Neural cell (in vitro differentiated cells): ENCODE measurements around the gene TSEN54. TPM values are rescaled to one million over a fixed set of nuclear protein-coding genes. Genes with fewer than 3 reads are reported as not detected.

Experiments
- H2AFZ ChIP-seq: fragments of 200-600, 300-800 bp; sonication (generic), shearing (Covaris generic); 2 replicates; pipeline ENCODE4 v1.6.0; 2014; ENCODE audit warnings: low read depth, mild to moderate bottlenecking, antibody characterized with exemption, low read length, moderate library complexity
- H3F3A ChIP-seq: fragments of 200-600 bp; shearing (Covaris generic); 2 replicates; pipeline ENCODE4 v1.6.1; 2016; ENCODE audit warnings: mild to moderate bottlenecking, moderate library complexity, mixed read lengths, antibody characterized with exemption, low read length; ENCODE audit not compliant: insufficient read depth, poor library complexity, severe bottlenecking
- H3K27ac ChIP-seq: fragments of 200-600, 300-800 bp; sonication (generic), shearing (Covaris generic); 2 replicates; pipeline ENCODE4 v1.5.1; 2014; ENCODE audit warnings: mild to moderate bottlenecking, low read length, moderate library complexity
- H3K27me3 ChIP-seq: fragments of 300-800, 200-600 bp; sonication (generic), shearing (Covaris generic); 2 replicates; pipeline ENCODE4 v1.6.0; 2014; ENCODE audit warnings: mild to moderate bottlenecking, low read depth, low read length, moderate library complexity; ENCODE audit not compliant: insufficient read depth
- H3K36me3 ChIP-seq: fragments of 300-800, 200-600 bp; sonication (generic), shearing (Covaris generic); 2 replicates; pipeline ENCODE4 v1.5.1; 2014; ENCODE audit warnings: mild to moderate bottlenecking, antibody characterized with exemption, low read length, moderate library complexity; ENCODE audit not compliant: insufficient read depth
- H3K4me2 ChIP-seq: fragments of 300-800, 200-600 bp; sonication (generic), shearing (Covaris generic); 2 replicates; pipeline ENCODE4 v1.6.0; 2014; ENCODE audit warnings: mild to moderate bottlenecking, low read length
- H3K4me3 ChIP-seq: fragments of 300-800, 200-600 bp; sonication (generic), shearing (Covaris generic); 2 replicates; pipeline ENCODE4 v1.5.1; 2014; ENCODE audit warnings: mild to moderate bottlenecking, low read length, moderate library complexity
- H3K79me2 ChIP-seq: fragments of 200-600 bp; shearing (Covaris generic); replicated peaks from 2 replicates; pipeline ENCODE4 v1.6.0; 2014; ENCODE audit warnings: mild to moderate bottlenecking, low read length, moderate library complexity; ENCODE audit not compliant: insufficient read depth
- H3K9ac ChIP-seq: fragments of 300-800, 200-600 bp; sonication (generic), shearing (Covaris generic); 2 replicates; pipeline ENCODE4 v1.6.1; 2016; ENCODE audit warnings: mild to moderate bottlenecking, low read length, mixed read lengths
- H3K9me2 ChIP-seq: fragments of 200-600 bp; shearing (Covaris generic); 2 replicates; pipeline ENCODE4 v1.6.1; 2016; ENCODE audit warnings: mild to moderate bottlenecking, low read length, mixed read lengths; ENCODE audit not compliant: insufficient read depth
- H3K9me3 ChIP-seq: fragments of 200-600, 300-800 bp; sonication (generic), shearing (Covaris generic); 2 replicates; pipeline ENCODE4 v1.6.1; 2016; ENCODE audit warnings: mild to moderate bottlenecking, mixed run types, low read length, moderate library complexity, mixed read lengths
- H4K20me1 ChIP-seq: fragments of 200-600 bp; shearing (Covaris generic); 2 replicates; pipeline ENCODE4 v1.6.1; 2016; ENCODE audit warnings: mild to moderate bottlenecking, mixed run types; ENCODE audit not compliant: insufficient read depth
- CTCF ChIP-seq: fragments of 450-650 bp; IDR thresholded peaks from 2 replicates; pipeline ENCODE4 v1.5.1; 2014; ENCODE audit warnings: antibody characterized with exemption, mild to moderate bottlenecking, moderate library complexity; ENCODE audit not compliant: poor library complexity, severe bottlenecking
- EP300 ChIP-seq: fragments of 450-650 bp; conservative IDR thresholded peaks from 2 replicates; pipeline ENCODE4 v1.6.1; 2014; ENCODE audit warnings: antibody characterized with exemption, mild to moderate bottlenecking, moderate library complexity; ENCODE audit not compliant: poor library complexity, severe bottlenecking
- EZH2 ChIP-seq: fragments of 200-600, 300-800 bp; shearing (Covaris generic), sonication (generic); IDR thresholded peaks from 2 replicates; pipeline ENCODE4 v1.6.1; 2014; ENCODE audit warnings: antibody characterized with exemption, low read length, borderline replicate concordance, mild to moderate bottlenecking; ENCODE audit not compliant: insufficient read depth, poor library complexity, severe bottlenecking
- MXI1 ChIP-seq: fragments of 450-650 bp; conservative IDR thresholded peaks from 2 replicates; pipeline ENCODE4 v1.6.1; 2014; ENCODE audit warnings: antibody characterized with exemption, mild to moderate bottlenecking; ENCODE audit not compliant: poor library complexity, severe bottlenecking
- POLR2AphosphoS5 ChIP-seq: IDR thresholded peaks from 2 replicates; pipeline ENCODE4 v1.6.1; 2012
- RAD21 ChIP-seq: fragments of 450-650 bp; conservative IDR thresholded peaks from 2 replicates; pipeline ENCODE4 v1.6.1; 2014; ENCODE audit warnings: antibody characterized with exemption, mild to moderate bottlenecking, moderate library complexity
- REST ChIP-seq: IDR thresholded peaks from 2 replicates; pipeline ENCODE4 v1.6.1; 2012; ENCODE audit warnings: borderline replicate concordance
- SMC3 ChIP-seq: fragments of 450-650 bp; conservative IDR thresholded peaks from 2 replicates; pipeline ENCODE4 v1.6.1; 2014; ENCODE audit warnings: antibody characterized with exemption, mild to moderate bottlenecking, moderate library complexity; ENCODE audit not compliant: poor library complexity
- TAF1 ChIP-seq: IDR thresholded peaks from 2 replicates; pipeline ENCODE4 v1.6.1; 2012; ENCODE audit warnings: low read depth
- polyA plus RNA-seq: library from polyadenylated mRNA; depleted of rRNA; stranded (reverse); fragments of >200 nt; gene quantifications from 2 replicates; pipeline ENCODE4 v1.2.3, GENCODE V29; 2014

TSEN54 gene
- polyA plus RNA-seq, 1 donor from 2014 or later = 32.2 TPM

- no peak overlapping the region for H3K9ac ChIP-seq
Observed at GRCh38 chr17:75568412-75569255, 52.3 kb downstream of the TSEN54 start.

More at GRCh38 chr17:75568412-75569255, 52.3 kb downstream of the TSEN54 start:
- no peak overlapping the region for H3K4me2 ChIP-seq
- no peaks in the 10 kb centered on the region for H3K27me3 ChIP-seq
- no peak overlapping the region for H3K4me3 ChIP-seq
- H4K20me1 ChIP-seq = no peaks in the 10 kb centered on the region
- no peaks in the 10 kb centered on the region for H3K9me2 ChIP-seq
- TF ChIP-seq TAF1 (no peak), SMC3 (no peak), MXI1 (no peak), EZH2 (no peak), POLR2AphosphoS5 (no peak), CTCF (no peak), REST (no peak), RAD21 (no peak), EP300 (no peak)
- H3K9me3 ChIP-seq = no peaks in the 10 kb centered on the region
- no peak overlapping the region for H2AFZ ChIP-seq
- H3F3A ChIP-seq = no peaks in the 10 kb centered on the region
- H3K27ac ChIP-seq = no peak overlapping the region
- H3K36me3 ChIP-seq = no peaks in the 10 kb centered on the region
- H3K79me2 ChIP-seq = no peaks in the 10 kb centered on the region
